ENCODE measurements around the gene ITGA1. TPM values are rescaled to one million over a fixed set of nuclear protein-coding genes. Genes with fewer than 3 reads are reported as not detected.

Gene ITGA1
- total and polyA plus RNA-seq, 2 of the 8 experiments (the other 6 are each of a cell fraction or from before 2014, with no cell fraction given), result 2.3 to 9.0 TPM

DNA sequence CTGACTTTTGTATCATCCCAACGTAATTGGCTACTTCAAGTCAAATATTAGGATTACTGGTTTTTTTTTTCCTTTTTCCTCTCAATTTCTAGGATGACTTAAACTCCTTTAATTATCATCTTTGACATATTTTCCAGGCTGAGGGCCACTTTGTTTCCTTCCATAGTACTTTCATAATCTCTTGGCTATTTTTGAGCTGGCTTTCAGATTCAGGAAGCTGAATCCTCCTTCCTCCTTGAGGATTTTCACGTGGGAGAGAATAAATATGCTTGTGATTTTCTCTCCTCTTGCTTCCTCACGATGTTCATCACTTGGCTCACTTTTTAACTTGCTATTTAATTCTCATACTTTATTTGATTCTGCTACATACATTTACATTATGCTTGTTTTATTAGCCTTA is 88.1 kb downstream of the ITGA1 start (continued):
- TF ChIP-seq ASH2L (IDR thresholded peaks at IDR 0.05; ENCODE audit: low read length) (no peak), BCL11A (IDR thresholded peaks at IDR 0.05; ENCODE audit: low read depth in 2 of 2, low read length in 2 of 2) (no peak), MAFK (IDR thresholded peaks at IDR 0.05; ENCODE audit: low read depth, low read length) (no peak), NRF1 (IDR thresholded peaks at IDR 0.05; ENCODE audit: low read depth, low read length) (no peak), SUZ12 (IDR thresholded peaks at IDR 0.05; ENCODE audit: low read length) (no peak), FOSL1 (IDR thresholded peaks at IDR 0.05; ENCODE audit: insufficient read depth, low read depth, low read length) (no peak), HDAC2 (IDR thresholded peaks at IDR 0.05; ENCODE audit: borderline replicate concordance in 1 of 2, low read depth in 2 of 2, low read length in 2 of 2) (no peak), ZNF274 (IDR thresholded peaks at IDR 0.05; ENCODE audit: borderline replicate concordance, extremely low read depth, low read length) (no peak)
